HCT116 (cell line): ENCODE measurements around the gene FXYD4. TPM values are rescaled to one million over a fixed set of nuclear protein-coding genes. Genes with fewer than 3 reads are reported as not detected.

Experiments used
- ATAC-seq: fragments of 200-7000 bp; cut with Tn5 transposase; 2 replicates; pipeline ENCODE4 v1.9.1; 2020; ENCODE audit warnings: mild to moderate bottlenecking, moderate library complexity
- BruUV-seq: library from RNA; stranded (reverse); fragments of 400-500 nt; replicated peaks from 2 replicates; lab custom pipeline; 2021; lab: Mats Ljungman, UMichigan
- CTCF ChIA-PET: fragments of 300-600 bp; sonication (Branson Sonifier 250); formaldehyde crosslinking; loops from one replicate; lab custom pipeline; 2021; ENCODE audit warnings: antibody characterized with exemption; lab: Charles Lee
- POLR2A ChIA-PET: fragments of 300-600, 350-600 bp; sonication (Branson Sonifier 250); formaldehyde crosslinking; loops from one replicate; lab custom pipeline; 2021; ENCODE audit warnings: antibody characterized with exemption; lab: Charles Lee
- RAD21 ChIA-PET, 2 experiments: fragments of 300-600 bp; sonication (Branson Sonifier 250); formaldehyde crosslinking; loops; one replicate each; lab custom pipeline; 2023; ENCODE audit warnings: low total read pairs in 2 of 2; ENCODE audit not compliant: uncharacterized antibody in 2 of 2, unreplicated experiment in 2 of 2, low non-redundant PET in 1 of 2; lab: Charles Lee
- DNase-seq: peaks from one replicate; pipeline ENCODE4 v3.0.0-alpha.2; 2010; ENCODE audit warnings: low read depth, low spot score
- H2AFZ ChIP-seq: fragments of 200-600 bp; shearing (Covaris generic), sonication (generic); 2 replicates; pipeline ENCODE4 v1.6.1; 2017; ENCODE audit warnings: low read depth, mixed run types, mixed read lengths, antibody characterized with exemption, low read length; ENCODE audit not compliant: poor library complexity, severe bottlenecking
- H3K27ac ChIP-seq: 2 replicates; pipeline ENCODE4 v1.5.1; 2012; ENCODE audit warnings: low read depth, low read length
- H3K27me3 ChIP-seq: fragments of 200-600 bp; sonication (generic); 2 replicates; pipeline ENCODE4 v1.6.1; 2016; ENCODE audit warnings: mixed run types, low read length, mixed read lengths; ENCODE audit not compliant: insufficient read depth
- H3K36me3 ChIP-seq, 2 experiments: fragments of 200-500 bp in 1 of 2; fragments of 200-600 bp in 1 of 2; sonication (Bioruptor generic) in 1 of 2; sonication (generic) in 1 of 2; 2 replicates each; pipeline versions ENCODE4 v1.5.1 to v1.6.1; 2014 to 2016; ENCODE audit warnings: low read length in 2 of 2, inconsistent platforms in 1 of 2, mixed read lengths in 1 of 2, mixed run types in 1 of 2; ENCODE audit not compliant: insufficient read depth in 2 of 2, control insufficient read depth in 1 of 2
- H3K4me1 ChIP-seq, 2 experiments: fragments of 200-600 bp in 1 of 2; sonication (generic) in 1 of 2; 2 replicates each; pipeline versions ENCODE4 v1.5.1 to v1.6.1; 2012 to 2017; ENCODE audit warnings: low read length in 2 of 2, inconsistent platforms in 1 of 2, mild to moderate bottlenecking in 1 of 2, mixed read lengths in 1 of 2, mixed run types in 1 of 2, moderate library complexity in 1 of 2; ENCODE audit not compliant: insufficient read depth in 2 of 2, control insufficient read depth in 1 of 2
- H3K4me2 ChIP-seq: fragments of 200-600 bp; sonication (generic); 2 replicates; pipeline ENCODE4 v1.6.1; 2017; ENCODE audit warnings: mixed run types, low read length, mixed read lengths
- H3K4me3 ChIP-seq, 2 experiments: fragments of 200-600 bp in 1 of 2; sonication (generic) in 1 of 2; replicated peaks in 1 of 2; 2 replicates each; pipeline ENCODE4 v1.5.1; 2011 to 2016; ENCODE audit warnings: low read length in 2 of 2, control low read depth in 1 of 2, low read depth in 1 of 2, mild to moderate bottlenecking in 1 of 2, mixed read lengths in 1 of 2, mixed run types in 1 of 2
- H3K79me2 ChIP-seq: fragments of 200-600 bp; sonication (generic); 2 replicates; pipeline ENCODE4 v1.6.1; 2017; ENCODE audit warnings: mild to moderate bottlenecking, mixed run types, low read length, moderate library complexity, mixed read lengths; ENCODE audit not compliant: insufficient read depth
- H3K9ac ChIP-seq: fragments of 200-600 bp; sonication (generic); 2 replicates; pipeline ENCODE4 v1.6.1; 2016; ENCODE audit warnings: low read length, mixed read lengths
- H3K9me2 ChIP-seq: fragments of 200-600 bp; sonication (generic), shearing (Covaris generic); 2 replicates; pipeline ENCODE4 v1.6.1; 2017; ENCODE audit warnings: mixed run types, mild to moderate bottlenecking, moderate library complexity; ENCODE audit not compliant: insufficient read depth
- H3K9me3 ChIP-seq, 2 experiments: fragments of 200-500 bp in 1 of 2; fragments of 200-600 bp in 1 of 2; sonication (Bioruptor generic) in 1 of 2; sonication (generic) in 1 of 2; 2 replicates each; pipeline ENCODE4 v1.6.1; 2014 to 2017; ENCODE audit warnings: low read length in 2 of 2, mixed read lengths in 2 of 2, inconsistent platforms in 1 of 2, low read depth in 1 of 2, mild to moderate bottlenecking in 1 of 2, mixed run types in 1 of 2, moderate library complexity in 1 of 2; ENCODE audit not compliant: control insufficient read depth in 1 of 2, insufficient read depth in 1 of 2
- H4K20me1 ChIP-seq: fragments of 200-600 bp; sonication (generic), shearing (Covaris generic); 2 replicates; pipeline ENCODE4 v1.6.1; 2017; ENCODE audit warnings: mixed run types, mild to moderate bottlenecking, moderate library complexity; ENCODE audit not compliant: insufficient read depth
- CBX3 ChIP-seq: IDR thresholded peaks from 2 replicates; pipeline ENCODE4 v1.6.1; 2012; ENCODE audit warnings: low read depth
- CEBPB ChIP-seq: IDR thresholded peaks from 2 replicates; pipeline ENCODE4 v1.6.1; 2012; ENCODE audit warnings: low read depth
- FOSL1 ChIP-seq: IDR thresholded peaks from 2 replicates; pipeline ENCODE4 v1.6.1; 2012; ENCODE audit warnings: low read depth
- JUND ChIP-seq: IDR thresholded peaks from 2 replicates; pipeline ENCODE4 v1.6.1; 2012
- MAX ChIP-seq: IDR thresholded peaks from 2 replicates; pipeline ENCODE4 v1.6.1; 2012
- SP1 ChIP-seq: IDR thresholded peaks from 2 replicates; pipeline ENCODE4 v1.6.1; 2012; ENCODE audit warnings: low read depth
- YY1 ChIP-seq: IDR thresholded peaks from 2 replicates; pipeline ENCODE4 v1.6.1; 2011; ENCODE audit warnings: low read length, low read depth, moderate library complexity, mild to moderate bottlenecking; ENCODE audit not compliant: insufficient replicate concordance; ENCODE audit errors: extremely low read depth
- ZFX ChIP-seq: fragments of 450-650 bp; IDR thresholded peaks from 2 replicates; pipeline ENCODE4 v1.6.1; 2017
- intact Hi-C: fragments of 100-400 bp; cut with micrococcal nuclease; formaldehyde crosslinking; loops from 2 replicates; pipeline ENCODE4 v1.10.0; 2022
- total RNA-seq: library from RNA; stranded (reverse); gene quantifications from one replicate; pipeline ENCODE4 v1.2.1, GENCODE V29; 2021; ENCODE audit not compliant: unreplicated experiment

The FXYD4 gene
- total RNA-seq, 1 experiment from 2014 or later: 0.71 TPM

GRCh38 chr10:43402880-43403452, 31.5 kb downstream of the FXYD4 start (continued):
- no peak for TF ChIP-seq CBX3

GRCh38 chr10:43403911-43404703, 32.7 kb downstream of the FXYD4 start:
- DNase-seq: no peak
- Histone ChIP-seq H3K9me2 (no peaks in the 10 kb centered on the region), H3K4me3 (peak overlapping the region; percentile 92 to 93), H3K27me3 (no peaks in the 10 kb centered on the region), H3K36me3 (peaks cover 7 to 19% of the 10 kb centered on the region in 2 experiments; a peak in 2 of 4 replicates), H3K27ac (peak overlapping the region; percentile 96), H3K9me3 (no peaks in the 10 kb centered on the region), H3K4me1 (peaks cover 67 to 73% of the 10 kb centered on the region in 2 experiments), H3K9ac (peak overlapping the region; percentile 100), H2AFZ (no peak overlapping the region)
- ChIA-PET CTCF (interaction anchor here (0.7 kb wide), 1 partner anchor 53 kb away, joined by 3 read pairs; no protein-coding TSS in a partner anchor), RAD21 (no interaction called here), POLR2A (no interaction called here)
- intact Hi-C loops: no loop called here
- 0 out of 2 replicates have a peak, but pooled peaks have one; percentile 22 for TF ChIP-seq SP1
- TF ChIP-seq CEBPB: no peak
- TF ChIP-seq YY1: no peak
- peak; percentile 33; the same call in 1 of the 2 replicates for TF ChIP-seq FOSL1
- no peak for TF ChIP-seq ZFX
- peak; percentile 56 for TF ChIP-seq MAX
- TF ChIP-seq JUND: no peak
- TF ChIP-seq, all 23 proteins: peak for 3
- Histone ChIP-seq H3K4me2 (peak overlapping the region; percentile 93), H4K20me1 (peaks cover 58% of the 10 kb centered on the region; the same call in 1 of the 2 replicates), H3K79me2 (peaks cover 96% of the 10 kb centered on the region)
- ATAC-seq: peak; percentile 10; the same call in 1 of the 2 replicates
- BruUV-seq: no TSS peak
